ENCODE results near the gene RNF135.

- TF ChIP-seq POLR2A (IDR thresholded peaks at IDR 0.05; ENCODE audit: low read depth, low read length) (no peak), PAX5 (IDR thresholded peaks at IDR 0.05; ENCODE audit: insufficient read depth, low read length, severe bottlenecking) (no peak)
These were observed 21.7 kb downstream of the RNF135 start for GRCh38 chr17:30992551-30992950.

All from GM12891 (cell line).